Stromal cell of bone marrow (primary cell): Measurements from ENCODE around the gene PGLYRP1.

ENCODE experiments used
- DNase-seq: peaks from one replicate; pipeline ENCODE4 v3.0.0-alpha.2; 2012; ENCODE audit warnings: low read depth

Gene PGLYRP1

GRCh38 chr19:46000491-46001246 lies 22.2 kb downstream of the PGLYRP1 start:
- no peak for DNase-seq

GRCh38 chr19:45999653-46000121 lies 23.2 kb downstream of the PGLYRP1 start:
- no peak for DNase-seq

- no peak for DNase-seq
Observed at GRCh38 chr19:45998834-45999233, 24.0 kb downstream of the PGLYRP1 start.

GRCh38 chr19:45996933-45997332 lies 25.9 kb downstream of the PGLYRP1 start:
- DNase-seq = no peak

GRCh38 chr19:45995715-45996385 lies 27.0 kb downstream of the PGLYRP1 start:
- no peak for DNase-seq

GRCh38 chr19:45994998-45995714 lies 27.7 kb downstream of the PGLYRP1 start, which contains the start of gene CCDC61:
Gene CCDC61, plus strand, starts transcription at chr19:45995467. Its CDS starts 7,552 bp downstream, at chr19:46003019.
- peak; percentile 99 for DNase-seq

GRCh38 chr19:45994456-45994997 lies 28.3 kb downstream of the PGLYRP1 start:
- DNase-seq = no peak

- no peak for DNase-seq
Observed at GRCh38 chr19:45990113-45990728, 32.6 kb downstream of the PGLYRP1 start.

- DNase-seq = no peak
Observed at GRCh38 chr19:45985321-45985720, 37.5 kb downstream of the PGLYRP1 start.

GRCh38 chr19:45981350-45981749 lies 41.5 kb downstream of the PGLYRP1 start:
- no peak for DNase-seq

- no peak for DNase-seq
Observed at GRCh38 chr19:45978156-45978555, 44.7 kb downstream of the PGLYRP1 start.

GRCh38 chr19:45976178-45976577 lies 46.7 kb downstream of the PGLYRP1 start:
- DNase-seq = no peak

- DNase-seq = no peak
Observed at GRCh38 chr19:45975306-45976070, 47.4 kb downstream of the PGLYRP1 start.

GRCh38 chr19:45973553-45974338 lies 49.1 kb downstream of the PGLYRP1 start, which contains the start of gene NOVA2:
Gene NOVA2, minus strand, starts transcription at chr19:45973865. Its CDS starts 514 bp downstream, at chr19:45973351.
- DNase-seq = no peak

- DNase-seq = no peak
Observed at GRCh38 chr19:45972947-45973540, 49.8 kb downstream of the PGLYRP1 start.

GRCh38 chr19:45972081-45972946 lies 50.5 kb downstream of the PGLYRP1 start:
- no peak for DNase-seq

GRCh38 chr19:45971260-45971902 lies 51.5 kb downstream of the PGLYRP1 start:
- DNase-seq = no peak

GRCh38 chr19:45969676-45970075 lies 53.2 kb downstream of the PGLYRP1 start:
- DNase-seq = no peak
